Measurements from ENCODE around the gene OTOP1. TPM values are rescaled to one million over a fixed set of nuclear protein-coding genes. Genes with fewer than 3 reads are reported as not detected.
"Not testable (repeated sequence)": the region's sequence is repeated elsewhere in the genome, so short reads cannot be mapped to it uniquely, and the experiment has no call there.

Gene OTOP1
- total and polyA plus RNA-seq, 4 donors = not detected

- Histone ChIP-seq H3K27ac (ENCODE audit: low read depth in 1 of 2, low read length in 2 of 2) (peak overlapping the region; percentile 16 to 52), H3K4me3 (ENCODE audit: low read depth in 1 of 3, low read length in 3 of 3) (peak overlapping the region in 2 of 3 donors; percentile 22 to 33)
Measured at GRCh38 chr4:4259484-4260100, 32.9 kb upstream of the OTOP1 start.

GRCh38 chr4:4257705-4258104 lies 31.0 kb upstream of the OTOP1 start:
- not testable (repeated sequence) for H3K4me3 ChIP-seq (ENCODE audit: low read depth in 1 of 3, low read length in 3 of 3); H3K27ac ChIP-seq (ENCODE audit: low read depth in 1 of 2, low read length in 2 of 2); H3K27me3 ChIP-seq (ENCODE audit: control insufficient read depth in 4 of 4, insufficient read depth in 4 of 4, low read length in 3 of 4); H3K9ac ChIP-seq (ENCODE audit: low read depth in 1 of 2, low read length in 2 of 2); DNase-seq (ENCODE audit: low spot score); H3K9me3 ChIP-seq (ENCODE audit: control insufficient read depth in 4 of 4, low read length in 3 of 4); H3K36me3 ChIP-seq (ENCODE audit: control insufficient read depth in 4 of 4, insufficient read depth in 3 of 4, low read depth in 1 of 4, low read length in 3 of 4)
- 82% methylated on average over 3 of the region's 3 CpGs for WGBS
- H3K4me1 ChIP-seq (ENCODE audit: control insufficient read depth in 4 of 4, insufficient read depth in 4 of 4, low read length in 3 of 4) = peaks cover 6 to 45% (median 33%) of the 10 kb centered on the region in 4 donors

More at GRCh38 chr4:4259484-4260100, 32.9 kb upstream of the OTOP1 start:
- Histone ChIP-seq H3K9me3 (ENCODE audit: control insufficient read depth in 4 of 4, low read length in 3 of 4) (no peaks in the 10 kb centered on the region), H3K4me1 (ENCODE audit: control insufficient read depth in 4 of 4, insufficient read depth in 4 of 4, low read length in 3 of 4) (peaks cover 5 to 39% (median 28%) of the 10 kb centered on the region in 4 donors), H3K9ac (ENCODE audit: low read depth in 1 of 2, low read length in 2 of 2) (peak overlapping the region; percentile 1 to 36), H3K36me3 (ENCODE audit: control insufficient read depth in 4 of 4, insufficient read depth in 3 of 4, low read depth in 1 of 4, low read length in 3 of 4) (peaks cover 0 to 3% (median 0%) of the 10 kb centered on the region in 4 donors), H3K27me3 (ENCODE audit: control insufficient read depth in 4 of 4, insufficient read depth in 4 of 4, low read length in 3 of 4) (no peaks in the 10 kb centered on the region)
- DNase-seq (ENCODE audit: low spot score) = peak; percentile 45
- 22% methylated on average over 9 of the region's 9 CpGs for WGBS
- peak; percentile 88 to 97 for TF ChIP-seq HNF4A (conservative IDR thresholded peaks at IDR 0.05)
- TF ChIP-seq TAF1 (conservative IDR thresholded peaks at IDR 0.05) = no peak
- peak; percentile 98 to 99 for TF ChIP-seq RXRA (IDR thresholded peaks at IDR 0.05)
- TF ChIP-seq MAX (IDR thresholded peaks at IDR 0.05) = peak; percentile 85
- peak; percentile 84 for TF ChIP-seq REST (IDR thresholded peaks at IDR 0.05)
- TF ChIP-seq GABPA (IDR thresholded peaks at IDR 0.05 in 1 of 2, conservative IDR thresholded peaks at IDR 0.05 in 1 of 2) = peak in 1 of 2 donors; percentile 70
- TF ChIP-seq NR2F2 (IDR thresholded peaks at IDR 0.05) = peak; percentile 91
- peak; percentile 60 to 82 for TF ChIP-seq JUND (IDR thresholded peaks at IDR 0.05)
- TF ChIP-seq RAD21 (IDR thresholded peaks at IDR 0.05) = peak in 1 of 2 donors; percentile 38
- TF ChIP-seq FOXA2 (IDR thresholded peaks at IDR 0.05) = peak; percentile 82
- TF ChIP-seq ATF3 (IDR thresholded peaks at IDR 0.05) = peak; percentile 14
- TF ChIP-seq CTCF (IDR thresholded peaks at IDR 0.05; ENCODE audit: low read depth, low read length, missing input control) = no peak
- no peak for TF ChIP-seq HNF4G (IDR thresholded peaks at IDR 0.05)
- TF ChIP-seq EGR1 (IDR thresholded peaks at IDR 0.05; ENCODE audit: low read depth in 2 of 2) = peak in 1 of 2 donors; percentile 52
- TF ChIP-seq FOXA1 (IDR thresholded peaks at IDR 0.05) = peak; percentile 85
- peak; percentile 97 for TF ChIP-seq SP1 (IDR thresholded peaks at IDR 0.05)
- TF ChIP-seq ZBTB33 (IDR thresholded peaks at IDR 0.05) = peak; percentile 79
- TF ChIP-seq YY1 (IDR thresholded peaks at IDR 0.05) = peak; percentile 72
